H54 (cell line): ENCODE data around the gene MET.
"Not testable (repeated sequence)": the region's sequence is repeated elsewhere in the genome, so short reads cannot be mapped to it uniquely, and the experiment has no call there.

Experiments used
- DNase-seq: peaks from one replicate; pipeline ENCODE4 v3.0.0; 2011; ENCODE audit warnings: low spot score, mixed read lengths; ENCODE audit not compliant: insufficient read length
- FAIRE-seq: peaks from 3 replicates; lab custom pipeline; 2011; peaks lifted over from hg19 to GRCh38; lab: Jason Lieb, UNC
- POLR2A ChIP-seq: IDR thresholded peaks from 2 replicates; pipeline ENCODE4 v1.6.1; 2011; ENCODE audit warnings: low read depth, mild to moderate bottlenecking, low read length

MET gene

GRCh38 chr7:116731445-116732335 lies 59.7 kb downstream of the MET start:
- FAIRE-seq (no peak), DNase-seq (no peak)
- no peak for TF ChIP-seq POLR2A

DNA sequence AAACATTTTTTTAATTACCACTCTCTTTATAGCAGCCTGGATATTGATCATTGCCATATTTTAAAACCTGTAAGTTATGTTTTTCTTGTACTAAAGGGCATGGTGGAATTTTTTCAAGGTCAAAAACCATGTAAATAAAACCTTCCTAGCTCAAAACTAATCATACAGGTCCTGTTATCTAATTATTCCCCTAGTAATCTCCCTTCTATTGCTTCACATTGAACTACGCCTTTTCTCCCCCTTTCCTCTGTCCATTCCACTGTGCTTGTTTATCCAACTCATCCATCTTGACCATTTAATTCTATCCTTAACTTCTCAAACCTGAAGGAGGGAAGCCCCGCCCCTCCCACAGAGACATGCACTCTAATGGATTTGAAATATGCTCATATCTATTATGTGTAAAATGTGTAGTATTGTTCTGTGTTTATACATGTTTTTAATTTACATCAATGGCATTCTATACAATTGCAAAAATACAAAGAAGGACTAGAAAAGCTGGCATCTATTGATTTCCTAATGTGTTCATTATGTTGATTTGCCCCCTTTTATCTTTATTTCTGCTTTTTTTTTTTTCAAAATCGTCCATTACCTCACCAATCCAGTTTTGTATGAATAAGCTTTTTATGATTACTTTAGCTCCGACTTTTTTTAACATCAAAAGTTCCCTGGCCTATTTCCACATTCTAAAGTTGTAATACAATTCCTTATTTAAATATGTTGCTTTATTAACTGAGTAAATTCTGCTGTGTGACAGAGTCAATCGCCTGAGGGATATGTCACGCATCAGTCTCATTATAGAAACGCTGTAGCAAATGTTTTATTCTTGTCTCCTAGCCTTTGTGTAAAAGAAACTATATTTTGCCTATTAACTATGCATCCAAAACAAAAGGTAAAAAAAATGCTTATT lies 61.0 kb downstream of the MET start:
- FAIRE-seq (no peak), DNase-seq (no peak)
- TF ChIP-seq POLR2A: no peak

DNA sequence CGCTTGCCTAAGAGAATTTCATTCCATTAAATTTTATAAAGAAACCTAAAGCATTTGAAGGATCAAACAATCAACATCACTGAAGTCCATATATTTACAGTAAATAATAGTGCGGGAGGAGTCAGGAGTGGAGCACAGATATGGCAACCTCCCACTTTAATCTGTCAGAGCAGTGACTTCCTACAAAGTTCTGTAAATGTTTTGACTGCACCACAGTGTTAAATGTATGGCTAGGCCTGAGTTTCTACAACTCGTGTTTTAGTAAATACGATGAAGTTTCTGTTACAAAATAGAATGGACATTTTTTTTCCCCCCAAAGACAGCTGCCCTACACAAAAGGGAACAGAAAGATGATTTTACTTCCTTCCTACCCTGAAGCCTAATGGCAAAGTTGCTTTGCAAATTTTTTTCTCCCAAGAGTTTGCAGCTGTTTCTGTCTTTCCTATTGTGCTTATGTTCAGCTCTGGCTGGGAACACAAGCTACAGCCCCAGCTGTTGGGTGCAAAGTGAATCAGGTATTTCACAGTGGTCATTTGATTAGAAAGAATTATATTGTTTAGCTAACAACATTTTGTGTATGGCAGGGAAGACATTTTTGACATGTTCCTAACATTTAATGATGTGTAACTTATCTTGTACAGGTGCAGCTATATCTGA lies 62.1 kb downstream of the MET start:
- no peak for DNase-seq
- no peak for FAIRE-seq
- no peak for TF ChIP-seq POLR2A

- FAIRE-seq: no peak
- no peak for TF ChIP-seq POLR2A
- no peak for DNase-seq
Observed at GRCh38 chr7:116734710-116735109, 62.7 kb downstream of the MET start.

DNA sequence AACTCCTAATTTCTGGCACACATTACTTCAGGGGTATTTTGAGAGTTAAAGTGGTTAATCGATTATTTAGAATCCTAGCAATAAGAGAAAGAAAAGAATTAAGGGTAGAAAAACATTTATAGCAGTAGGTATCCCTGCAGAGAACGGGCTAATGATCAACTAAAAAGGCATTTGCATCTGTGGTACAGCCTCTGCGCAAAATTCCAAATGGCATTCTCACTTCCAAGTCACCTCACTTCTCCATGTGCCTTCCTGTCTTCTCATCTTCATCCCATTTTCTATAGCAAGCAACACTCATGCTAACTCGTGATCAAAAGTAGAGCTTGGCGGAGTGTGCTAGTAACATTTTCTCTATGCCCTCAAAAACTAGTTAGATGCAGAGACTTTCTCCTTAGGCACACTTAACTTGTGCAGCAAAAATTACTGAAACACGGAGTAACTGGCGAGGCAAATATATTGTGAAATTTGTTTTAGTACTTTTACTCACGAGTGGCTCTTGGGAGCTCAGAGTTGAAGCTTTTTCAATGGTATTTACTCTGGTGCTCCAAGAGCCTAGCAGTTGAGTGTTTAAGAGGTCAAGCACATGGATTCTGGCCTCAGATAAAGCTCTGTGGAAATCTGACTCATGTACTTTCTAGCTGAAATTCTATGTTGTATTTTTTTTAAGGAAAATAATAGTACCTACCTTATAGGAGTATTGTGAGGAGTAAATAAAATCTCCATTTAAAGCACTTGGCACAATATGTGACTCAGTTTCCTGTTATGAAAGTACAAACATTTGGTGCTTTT lies 65.1 kb downstream of the MET start:
- FAIRE-seq: no peak

GRCh38 chr7:116738378-116738777 lies 66.4 kb downstream of the MET start:
- FAIRE-seq: no peak
- no peak for DNase-seq
- TF ChIP-seq POLR2A: no peak

More for the DNA sequence above, 65.1 kb downstream of the MET start:
- DNase-seq: no peak
- TF ChIP-seq POLR2A: no peak

- no peak for TF ChIP-seq POLR2A
- FAIRE-seq (no peak), DNase-seq (no peak)
Observed at GRCh38 chr7:116739307-116739706, 67.3 kb downstream of the MET start.

DNA sequence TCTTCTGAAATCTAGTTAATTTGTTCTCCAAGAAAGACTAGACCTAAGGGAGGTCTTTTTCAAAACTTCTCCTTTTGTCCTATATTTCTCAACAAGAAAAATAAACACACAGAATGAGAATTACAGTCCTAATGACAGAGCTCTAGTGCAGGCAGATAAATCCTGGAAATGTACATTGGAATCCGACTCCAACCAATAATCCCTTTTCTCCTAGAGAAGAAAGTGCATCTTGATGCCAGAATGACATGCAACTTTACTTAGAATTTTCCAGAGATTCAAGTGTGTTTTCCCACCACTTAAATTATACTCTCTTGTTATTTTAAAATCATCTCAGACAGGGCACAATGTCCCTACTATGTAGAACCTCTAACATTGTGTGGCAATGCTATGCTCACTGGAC lies 68.2 kb downstream of the MET start:
- FAIRE-seq: no peak
- TF ChIP-seq POLR2A: no peak
- no peak for DNase-seq

DNA sequence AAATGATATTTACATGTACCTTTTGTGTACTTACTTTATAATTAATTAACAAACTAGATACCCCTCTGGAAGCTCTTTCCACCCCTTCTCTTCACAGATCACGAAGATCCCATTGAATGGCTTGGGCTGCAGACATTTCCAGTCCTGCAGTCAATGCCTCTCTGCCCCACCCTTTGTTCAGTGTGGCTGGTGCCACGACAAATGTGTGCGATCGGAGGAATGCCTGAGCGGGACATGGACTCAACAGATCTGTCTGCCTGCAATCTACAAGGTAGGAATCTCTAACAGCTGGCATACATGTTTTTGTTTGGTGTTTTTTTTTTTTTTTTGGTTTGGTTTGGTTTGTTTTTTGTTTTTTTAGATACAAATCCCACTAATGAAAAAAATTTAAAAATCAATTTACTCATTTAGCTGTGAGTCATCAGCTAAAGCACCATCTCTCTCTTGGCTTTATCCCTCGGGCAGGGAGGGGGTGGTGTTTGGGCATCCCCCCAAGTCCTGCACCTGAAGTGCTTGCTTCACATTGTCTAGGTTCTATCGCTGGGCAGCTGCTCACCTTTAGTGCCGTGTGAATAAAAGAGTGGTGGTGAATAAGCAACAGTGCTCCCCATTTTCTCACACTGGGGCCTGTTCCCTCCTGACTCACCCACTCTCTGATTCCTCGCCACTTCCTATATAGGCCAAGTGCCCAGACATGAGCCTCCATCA lies 68.9 kb downstream of the MET start:
- DNase-seq (no peak), FAIRE-seq (no peak)
- TF ChIP-seq POLR2A: no peak

GRCh38 chr7:116741625-116742316 lies 69.8 kb downstream of the MET start:
- FAIRE-seq (no peak), DNase-seq (no peak)

GRCh38 chr7:116742641-116743040 lies 70.6 kb downstream of the MET start:
- TF ChIP-seq POLR2A: no peak
- FAIRE-seq (no peak), DNase-seq (no peak)

More at GRCh38 chr7:116741625-116742316, 69.8 kb downstream of the MET start:
- TF ChIP-seq POLR2A: no peak

- FAIRE-seq, DNase-seq: not testable (repeated sequence)
Observed at GRCh38 chr7:116743835-116744234, 71.8 kb downstream of the MET start.

GRCh38 chr7:116746388-116746787 lies 74.4 kb downstream of the MET start:
- DNase-seq, FAIRE-seq: not testable (repeated sequence)

DNA sequence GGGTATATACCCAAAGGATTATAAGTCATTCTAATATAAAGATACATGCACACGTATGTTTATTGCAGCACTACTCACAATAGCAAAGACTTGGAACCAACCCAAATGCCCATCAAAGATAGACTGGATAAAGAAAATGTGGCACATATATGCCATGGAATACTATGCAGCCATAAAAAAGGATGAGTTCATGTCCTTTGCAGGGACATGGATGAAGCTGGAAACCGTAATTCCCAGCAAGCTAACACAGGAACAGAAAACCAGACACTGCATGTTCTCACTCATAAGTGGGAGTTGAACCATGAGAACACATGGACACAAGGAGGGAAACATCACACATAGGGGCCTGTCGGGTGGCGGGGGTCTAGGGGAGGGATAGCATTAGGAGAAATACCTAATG lies 79.1 kb downstream of the MET start:
- DNase-seq, FAIRE-seq: not testable (repeated sequence)
